Left forelimb (tissue), 1 donor: ENCODE data around the gene HIGD2A.

Source experiments
- DNase-seq: peaks from one replicate; pipeline ENCODE4 v3.0.0-alpha.2; 2018; ENCODE audit warnings: low spot score

The HIGD2A gene

DNA sequence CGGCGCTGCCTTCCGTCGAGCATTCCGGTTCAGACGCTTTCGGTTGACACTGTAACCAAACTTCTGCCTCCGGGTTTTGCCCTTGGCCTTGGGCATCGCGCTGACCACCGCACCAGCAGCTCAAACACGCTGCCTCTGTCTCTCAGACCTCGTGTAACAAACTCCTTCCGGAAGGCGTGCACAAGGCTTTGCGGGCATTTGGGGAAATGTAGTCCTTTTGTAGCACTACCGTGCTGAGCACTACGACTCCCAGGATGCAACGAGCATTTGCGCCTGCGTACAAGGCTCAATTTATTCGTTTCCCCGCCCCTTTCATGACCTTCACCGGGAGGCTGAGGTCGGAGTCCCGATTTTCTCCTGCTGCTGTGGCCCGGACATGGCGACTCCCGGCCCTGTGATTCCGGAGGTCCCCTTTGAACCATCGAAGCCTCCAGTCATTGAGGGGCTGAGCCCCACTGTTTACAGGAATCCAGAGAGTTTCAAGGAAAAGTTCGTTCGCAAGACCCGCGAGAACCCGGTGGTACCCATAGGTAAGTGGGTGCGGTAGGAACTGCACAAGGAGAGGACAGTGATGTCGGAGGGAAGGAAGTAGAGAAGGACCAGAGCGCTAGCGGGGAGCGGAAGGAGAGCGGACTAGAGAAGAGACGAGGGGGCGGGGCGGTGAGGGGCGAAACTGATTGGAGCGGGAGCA lies at the start of gene HIGD2A, which contains the start of gene NOP16:
TSS of gene HIGD2A (plus strand) at position 308 of the 691 bp plus-strand sequence. CDS start at position 377, 69 bp downstream.
TSS of gene NOP16 (minus strand) at position 155 of the 691 bp plus-strand sequence. CDS start at position 96, 59 bp downstream.
- DNase-seq = peak; percentile 98

GRCh38 chr5:176339304-176339703 lies 49.2 kb upstream of the HIGD2A start:
- DNase-seq = no peak

- DNase-seq = no peak
Observed at GRCh38 chr5:176341325-176342157, 47.0 kb upstream of the HIGD2A start.

GRCh38 chr5:176342158-176342483 lies 46.4 kb upstream of the HIGD2A start:
- no peak for DNase-seq

DNA sequence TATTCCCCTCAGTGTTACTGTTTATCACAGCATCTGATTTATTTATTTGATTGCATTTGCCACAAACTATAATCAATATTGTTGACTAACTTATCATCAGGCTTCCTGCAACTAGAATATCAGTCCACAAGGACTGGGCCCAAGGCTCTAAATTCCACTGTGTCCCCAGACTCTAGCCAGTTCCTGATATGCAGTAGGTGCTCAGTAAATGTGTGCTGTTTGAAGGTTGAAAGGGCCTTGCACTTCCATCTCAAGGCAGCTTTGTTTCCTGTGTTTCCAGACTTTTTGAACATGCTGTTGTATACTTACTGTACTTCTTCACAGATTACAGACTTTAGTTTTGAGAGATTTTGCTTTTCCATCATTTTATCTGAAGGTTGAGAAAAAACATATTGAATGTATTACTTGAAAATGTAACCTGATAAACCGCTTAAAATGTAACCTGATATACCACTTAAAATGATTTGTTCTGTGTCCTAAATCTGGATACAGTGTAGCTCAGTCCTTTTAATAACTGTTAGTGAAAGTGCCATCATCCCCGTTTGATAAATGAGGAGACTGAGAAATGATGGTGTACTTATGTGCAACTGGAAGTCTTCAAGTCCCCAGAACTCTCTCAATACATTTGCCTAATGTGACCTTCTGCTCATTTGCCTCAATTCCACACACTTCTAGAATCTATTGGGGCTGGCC lies 45.6 kb upstream of the HIGD2A start:
- no peak for DNase-seq

DNA sequence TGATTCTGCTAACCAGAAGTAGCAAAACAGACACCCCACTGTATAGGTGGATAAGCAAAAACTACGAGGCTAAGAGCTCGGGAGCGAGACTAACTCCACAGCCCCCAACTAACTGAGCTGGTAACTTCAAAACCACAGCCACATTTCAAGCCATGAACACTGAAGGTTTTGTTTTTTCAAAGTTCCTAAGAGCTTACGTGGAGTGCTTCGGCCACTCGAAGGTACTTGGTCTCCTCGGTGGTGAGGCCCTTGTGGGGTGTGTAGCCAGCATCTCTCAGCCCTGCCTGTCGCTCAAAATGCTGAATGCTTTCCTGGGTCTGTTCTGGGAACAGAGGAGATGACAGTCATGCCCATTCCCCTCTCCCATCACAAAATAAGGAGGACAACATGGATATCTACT lies 38.1 kb upstream of the HIGD2A start:
- no peak for DNase-seq

DNA sequence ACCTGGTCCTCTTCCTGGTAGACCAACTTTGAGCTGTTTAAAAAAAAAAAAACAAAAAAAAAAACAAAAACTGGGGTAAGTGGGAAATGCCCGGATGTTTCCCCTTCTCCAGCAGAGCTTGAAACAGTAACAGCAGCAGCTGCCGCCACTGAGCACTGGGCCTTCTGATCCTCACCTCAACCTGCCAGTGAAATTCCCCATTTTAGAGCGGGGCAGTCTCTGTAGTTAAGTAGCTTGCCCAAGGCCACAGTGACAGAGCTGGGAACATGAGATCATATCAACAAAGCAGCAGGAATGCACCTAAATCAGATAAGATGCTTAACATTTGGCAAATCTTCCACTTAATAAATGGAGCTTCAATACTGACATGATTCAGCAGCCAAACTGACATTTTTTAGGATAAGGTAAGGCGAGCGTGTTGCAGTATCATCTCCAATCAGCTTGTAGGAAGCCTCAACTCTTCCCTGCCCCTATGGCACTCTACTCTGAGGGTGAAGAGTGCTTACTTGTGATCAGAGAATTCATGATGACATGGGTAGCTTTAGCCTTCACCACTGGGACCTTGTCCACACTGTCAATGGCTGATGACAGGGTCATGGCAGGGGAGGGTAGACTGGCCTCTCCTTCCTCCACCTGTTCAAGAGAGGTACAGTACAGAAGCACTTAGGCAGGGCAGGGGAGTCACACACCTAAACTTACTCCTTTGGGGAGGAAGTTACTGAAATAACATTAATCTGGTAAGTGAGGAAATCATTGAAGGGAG lies 36.3 kb upstream of the HIGD2A start:
- DNase-seq = no peak

DNA sequence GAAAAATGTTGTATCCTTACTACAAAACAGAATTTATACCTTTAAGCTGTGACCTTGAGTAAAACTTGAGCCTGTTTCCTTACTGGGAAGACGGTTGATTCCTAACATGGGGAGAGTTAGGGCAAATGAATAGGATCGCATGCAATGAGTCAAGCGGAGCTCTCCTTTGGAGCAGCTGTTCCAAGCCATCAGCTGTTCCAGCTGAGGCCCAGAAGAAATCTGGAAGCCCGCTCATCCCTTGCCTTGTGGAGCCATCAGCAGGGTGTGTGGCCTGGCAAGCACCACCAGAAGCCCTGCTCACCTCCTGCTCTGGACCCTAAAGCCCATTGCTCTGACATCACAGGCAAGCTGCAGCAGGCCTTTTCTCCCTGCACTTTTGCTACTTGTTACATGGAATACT lies 35.0 kb upstream of the HIGD2A start:
- no peak for DNase-seq

DNA sequence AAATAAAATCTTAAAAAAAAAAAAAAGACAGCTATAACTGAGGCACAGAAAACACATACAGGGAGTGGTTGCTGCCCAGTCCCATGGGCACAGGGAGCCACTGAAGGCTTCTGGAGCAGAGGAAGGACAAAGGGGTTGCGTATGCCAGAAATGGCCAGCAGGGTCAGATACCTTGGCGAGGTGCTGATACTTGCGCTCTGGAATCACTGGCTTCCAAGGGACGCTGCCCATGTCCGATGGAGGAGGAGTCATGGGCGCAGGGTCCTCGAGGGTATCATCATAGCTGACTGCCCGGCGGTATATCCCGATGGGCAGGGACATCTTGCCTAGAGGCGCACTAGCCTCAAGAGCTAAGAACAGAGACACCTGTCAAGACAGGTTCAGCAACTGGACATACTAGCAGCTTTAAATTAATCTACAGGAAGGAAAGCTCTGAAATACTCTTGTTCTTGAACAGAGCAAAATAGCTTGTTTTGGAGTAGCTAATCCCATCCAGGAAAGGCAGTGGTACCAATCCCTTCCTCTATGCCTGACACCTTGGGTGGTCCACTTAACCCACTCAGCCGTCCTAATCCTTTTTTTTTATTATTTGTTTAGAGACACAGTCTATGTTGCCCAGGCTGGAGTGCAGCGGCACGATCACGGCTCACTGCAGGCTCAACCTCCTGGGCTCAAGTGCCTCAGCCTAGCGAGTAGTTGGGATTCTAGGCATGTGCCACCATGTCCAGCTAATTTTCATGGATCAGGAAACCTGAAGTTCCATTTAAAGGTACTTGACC lies 33.0 kb upstream of the HIGD2A start:
- DNase-seq = no peak

- no peak for DNase-seq
Observed at GRCh38 chr5:176356179-176356566, 32.4 kb upstream of the HIGD2A start.

DNA sequence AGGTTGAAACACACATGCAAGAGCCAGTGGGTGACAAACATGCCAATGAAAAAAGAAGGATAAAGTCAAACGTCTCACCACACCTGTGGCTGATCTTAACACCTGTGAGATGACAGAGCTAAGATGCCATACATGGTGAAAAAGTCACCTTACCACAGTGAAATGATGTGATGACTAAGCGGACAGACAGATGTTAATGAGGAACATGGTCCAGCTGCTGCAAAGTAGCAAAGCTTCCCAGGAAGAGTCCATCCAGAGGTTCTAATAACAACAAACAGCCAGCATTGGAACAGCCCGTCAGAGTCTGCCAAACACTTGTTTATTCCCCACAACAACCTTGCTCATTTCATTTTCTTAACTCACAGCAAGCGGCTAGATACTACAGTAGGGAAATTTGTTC lies 28.9 kb upstream of the HIGD2A start:
- no peak for DNase-seq

- DNase-seq = peak; percentile 69
Observed at GRCh38 chr5:176360894-176361436, 27.6 kb upstream of the HIGD2A start.

DNA sequence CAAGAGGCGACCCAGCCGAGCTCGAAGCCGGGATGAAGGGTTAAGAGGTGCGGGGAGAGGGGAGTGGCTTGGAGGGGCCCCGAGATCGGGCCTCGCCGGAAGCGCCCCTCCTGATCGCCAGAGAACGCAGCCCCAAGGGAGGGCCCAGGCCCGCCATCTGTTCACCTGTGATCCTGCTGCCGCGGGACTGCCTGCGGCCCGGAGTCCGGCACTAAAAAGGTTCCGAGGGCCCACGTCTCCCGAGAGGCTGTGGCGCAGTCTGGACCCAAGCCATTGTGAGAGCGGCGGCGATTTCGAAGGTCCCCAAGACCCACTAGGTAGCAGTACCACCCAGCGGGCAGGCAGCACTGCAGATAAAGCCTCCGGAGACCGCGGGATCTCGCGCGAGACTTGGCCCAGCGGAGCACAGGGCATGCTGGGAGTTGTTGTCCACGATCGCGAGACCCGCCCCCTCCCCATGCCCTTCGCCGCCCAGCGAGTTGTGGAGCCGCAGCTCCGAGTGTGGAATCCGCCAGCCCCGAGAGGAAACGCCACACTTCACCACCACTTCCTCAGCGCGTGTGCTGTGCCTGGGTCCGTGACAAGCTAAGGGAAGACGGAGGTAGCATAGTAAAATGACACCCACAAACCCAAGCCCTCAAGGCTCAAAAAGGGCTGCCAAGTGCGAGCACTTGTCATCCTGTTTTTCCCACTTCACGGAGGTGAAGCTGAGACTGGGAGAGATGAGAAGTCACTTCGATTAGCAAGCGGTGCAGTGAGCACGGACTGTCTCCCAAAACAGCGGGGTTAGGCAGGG lies 26.9 kb upstream of the HIGD2A start, which contains the start of gene KIAA1191:
TSS of gene KIAA1191 (minus strand) at position 328 of the 796 bp plus-strand sequence. CDS start 2,256 bp downstream, outside the sequence.
- peak; percentile 95 for DNase-seq

DNA sequence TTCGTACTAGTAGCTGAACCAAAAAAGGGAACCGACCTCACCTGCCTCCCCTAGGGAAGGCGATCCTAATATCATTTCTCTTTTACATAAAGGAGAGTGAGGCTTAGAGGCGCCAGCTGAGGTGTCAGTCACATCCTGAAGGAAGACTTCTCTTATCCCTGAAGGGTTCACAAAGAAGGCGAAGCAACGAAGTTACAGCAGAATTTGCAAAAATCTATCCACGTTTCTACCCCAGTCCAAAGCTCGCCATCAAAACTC lies 26.4 kb upstream of the HIGD2A start:
- no peak for DNase-seq

- DNase-seq = no peak
Observed at GRCh38 chr5:176364765-176365350, 23.7 kb upstream of the HIGD2A start.

- DNase-seq = peak; percentile 82
Observed at GRCh38 chr5:176365351-176366231, 23.0 kb upstream of the HIGD2A start, which contains the start of gene ARL10. Gene ARL10, plus strand, starts transcription at chr5:176365487. Its CDS starts 77 bp downstream, at chr5:176365564.

GRCh38 chr5:176366232-176366894 lies 22.2 kb upstream of the HIGD2A start:
- DNase-seq = no peak

DNA sequence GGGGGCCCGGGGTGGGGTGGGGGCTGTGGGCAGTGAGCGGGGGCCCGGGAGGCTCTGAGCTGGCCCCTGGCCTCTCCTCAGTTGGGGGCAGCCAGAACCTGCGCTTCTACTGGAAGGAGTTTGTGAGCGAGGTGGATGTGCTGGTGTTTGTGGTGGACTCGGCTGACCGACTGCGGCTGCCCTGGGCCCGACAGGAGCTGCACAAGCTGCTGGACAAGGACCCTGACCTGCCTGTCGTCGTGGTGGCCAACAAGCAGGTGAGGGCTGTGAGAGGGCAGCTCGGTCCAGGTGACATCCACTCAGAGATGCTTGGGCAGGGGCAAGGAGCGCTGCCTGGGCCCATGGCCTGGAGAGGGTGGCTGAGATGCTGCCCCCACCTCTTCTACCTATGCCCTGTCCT lies 19.8 kb upstream of the HIGD2A start:
- no peak for DNase-seq
